Glomerular endothelial cell (primary cell): Measurements from ENCODE around the gene ELF4. TPM values are rescaled to one million over a fixed set of nuclear protein-coding genes. Genes with fewer than 3 reads are reported as not detected.
"Not testable (repeated sequence)": the region's sequence is repeated elsewhere in the genome, so short reads cannot be mapped to it uniquely, and the experiment has no call there.

Experiments used
- DNase-seq: peaks from one replicate; pipeline ENCODE4 v3.0.0-alpha.2; 2011; ENCODE audit warnings: low read depth, low spot score; ENCODE audit errors: extremely low read depth
- total RNA-seq: library from RNA; depleted of rRNA; stranded (reverse); fragments of >200 nt; gene quantifications from 2 replicates; pipeline ENCODE4 v1.2.3, GENCODE V29; 2015

ELF4 gene
- total RNA-seq, 1 donor from 2014 or later = 29.9 TPM

DNA sequence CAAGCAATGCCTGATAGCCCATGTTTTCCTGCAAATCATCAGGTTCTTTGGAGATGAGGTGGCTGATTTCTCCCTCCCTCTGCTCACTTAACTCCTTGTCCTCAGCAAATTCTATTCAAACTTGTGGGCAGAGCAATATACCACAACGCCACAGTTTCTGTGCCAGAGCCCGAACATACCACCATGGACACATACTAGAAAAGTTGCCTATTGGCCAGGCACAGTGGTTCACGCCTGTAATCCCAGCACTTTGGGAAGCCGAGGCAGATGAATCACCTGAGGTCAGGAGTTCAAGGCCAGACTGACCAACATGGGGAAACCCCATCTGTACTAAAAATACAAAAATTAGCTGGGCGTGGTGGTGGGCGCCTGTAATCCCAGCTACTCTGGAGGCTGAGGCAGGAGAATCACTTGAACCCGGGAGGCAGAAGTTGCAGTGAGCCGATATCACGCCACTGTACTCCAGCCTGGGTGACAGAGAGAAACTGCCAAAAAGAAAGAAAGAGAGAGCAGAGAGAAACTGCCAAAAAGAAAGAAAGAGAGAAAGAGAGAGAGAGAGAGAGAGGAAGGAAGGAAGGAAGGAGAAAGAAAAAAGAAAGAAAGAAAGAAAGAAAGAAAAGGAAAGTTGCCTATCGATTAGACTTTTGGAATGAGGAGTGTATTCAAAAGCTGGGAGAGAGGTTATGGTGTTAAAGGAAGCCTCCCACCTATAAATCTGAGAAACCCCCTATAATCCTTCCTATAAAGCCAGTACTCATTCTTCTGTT, 5.0 kb upstream of the ELF4 start:
- DNase-seq = not testable (repeated sequence)

- no peak for DNase-seq
Observed at GRCh38 chrX:130114141-130114588, 3.9 kb upstream of the ELF4 start.

GRCh38 chrX:130111220-130112154, 1.2 kb upstream of the ELF4 start:
- no peak for DNase-seq

DNA sequence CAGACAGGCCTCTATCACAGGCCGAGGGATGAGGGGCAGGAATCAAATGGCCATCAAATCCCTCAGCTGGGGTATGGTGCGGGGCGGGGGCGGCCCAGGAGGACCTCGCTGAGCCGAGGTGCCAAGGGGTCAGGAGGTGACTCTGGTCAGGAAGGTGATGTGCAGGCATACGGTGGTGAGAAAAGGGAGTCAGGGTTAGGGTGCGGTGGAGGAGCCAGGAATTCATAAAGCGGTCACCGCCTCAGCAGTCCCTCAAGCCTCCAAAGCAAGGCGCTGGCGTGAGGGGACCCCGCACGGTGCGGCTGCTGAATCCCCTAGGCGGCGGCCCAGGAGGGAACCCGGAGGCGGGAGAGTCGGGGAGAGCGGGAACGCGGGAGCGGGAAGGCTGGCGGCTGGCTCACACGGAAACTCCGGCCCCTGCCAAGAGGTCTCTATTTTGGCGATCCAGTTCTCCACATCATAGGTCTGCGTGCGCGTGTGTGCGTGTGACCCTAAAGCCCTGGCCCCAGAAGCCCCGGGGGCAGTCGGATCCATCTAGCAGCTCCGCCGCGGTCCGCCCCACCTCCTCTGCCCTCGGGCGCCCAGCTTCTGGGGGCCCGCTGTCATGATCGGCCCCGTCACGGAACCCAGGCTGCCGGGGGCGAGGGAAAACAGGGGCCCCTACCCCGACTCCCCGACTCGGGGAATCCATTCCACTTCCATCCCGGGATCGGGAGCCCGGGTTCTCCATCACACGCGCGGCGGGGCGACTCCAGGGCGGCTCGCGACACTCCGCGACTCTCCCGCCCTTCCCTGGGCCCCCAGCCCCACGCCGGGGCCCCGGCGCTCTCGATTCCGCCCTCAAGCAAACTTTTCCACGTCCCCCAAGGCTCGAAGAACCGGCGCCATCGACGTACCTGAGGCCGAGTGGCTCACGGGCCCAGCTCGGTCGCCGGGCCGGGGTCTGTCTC, 593 bp downstream of the ELF4 start:
- DNase-seq = no peak

DNA sequence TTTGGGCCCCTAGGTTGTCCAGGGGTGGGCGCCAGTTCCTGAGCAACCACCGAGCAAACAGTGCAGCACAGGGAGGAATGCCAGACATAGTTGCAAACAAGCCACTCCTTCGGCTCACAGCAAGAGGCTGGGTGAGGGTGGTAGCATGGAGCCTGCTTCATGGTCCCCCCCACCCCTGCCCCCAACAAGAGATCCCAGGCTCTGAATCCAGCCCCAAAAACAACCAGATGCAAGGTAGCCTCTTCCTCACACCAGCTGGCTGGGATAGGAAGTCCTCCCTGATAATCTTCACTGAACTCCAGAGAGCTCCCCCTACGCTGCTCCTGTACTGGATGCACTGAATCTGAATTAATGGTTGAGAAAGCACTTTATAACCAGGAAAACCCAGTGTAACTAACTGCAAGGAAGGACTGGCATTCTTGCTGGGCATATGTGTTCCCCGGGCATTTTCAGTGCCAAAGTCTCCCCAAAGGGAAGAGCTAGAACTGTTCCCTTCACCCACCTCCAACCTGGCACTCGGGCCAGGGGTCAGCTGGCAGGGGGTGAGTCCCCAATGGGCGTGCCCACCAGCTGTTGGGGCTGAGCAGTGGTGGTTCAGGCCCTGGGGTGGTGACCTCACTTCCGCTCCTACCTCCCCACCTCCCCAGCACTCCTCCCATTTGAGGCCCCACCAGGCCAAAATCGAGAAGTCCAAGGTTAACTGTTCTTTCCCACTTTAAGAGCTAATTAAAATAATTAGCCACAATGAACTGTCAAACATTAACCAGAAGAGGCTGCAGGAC, 1.5 kb downstream of the ELF4 start:
- no peak for DNase-seq

- DNase-seq = no peak
Observed at GRCh38 chrX:130106071-130106470, 4.2 kb downstream of the ELF4 start.

DNA sequence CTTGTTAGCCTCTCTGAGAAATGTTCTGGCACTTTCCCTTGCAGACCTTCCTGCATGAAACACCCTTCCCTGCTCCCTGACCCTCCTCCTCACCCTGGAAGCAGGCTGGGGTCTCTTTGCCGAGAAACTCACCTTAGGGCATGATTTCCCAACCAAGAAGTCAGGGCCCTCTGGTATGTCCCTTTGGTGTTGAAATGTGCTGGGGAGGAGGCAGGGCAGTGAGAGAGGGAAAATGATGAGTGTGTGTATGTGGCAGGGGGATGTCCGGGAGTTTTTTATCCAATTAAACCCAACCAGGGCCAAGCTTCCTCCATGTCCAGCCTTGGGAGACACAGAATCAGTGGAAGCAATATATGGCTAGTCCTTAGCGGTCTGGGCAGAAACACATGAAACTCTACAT, 5.1 kb downstream of the ELF4 start:
- no peak for DNase-seq

GRCh38 chrX:130103605-130104004, 6.7 kb downstream of the ELF4 start:
- no peak for DNase-seq

GRCh38 chrX:130100180-130100579, 10.1 kb downstream of the ELF4 start:
- no peak for DNase-seq

- DNase-seq = no peak
Observed at GRCh38 chrX:130098210-130098552, 12.1 kb downstream of the ELF4 start.

GRCh38 chrX:130097507-130098209, 12.6 kb downstream of the ELF4 start:
- DNase-seq = no peak

DNA sequence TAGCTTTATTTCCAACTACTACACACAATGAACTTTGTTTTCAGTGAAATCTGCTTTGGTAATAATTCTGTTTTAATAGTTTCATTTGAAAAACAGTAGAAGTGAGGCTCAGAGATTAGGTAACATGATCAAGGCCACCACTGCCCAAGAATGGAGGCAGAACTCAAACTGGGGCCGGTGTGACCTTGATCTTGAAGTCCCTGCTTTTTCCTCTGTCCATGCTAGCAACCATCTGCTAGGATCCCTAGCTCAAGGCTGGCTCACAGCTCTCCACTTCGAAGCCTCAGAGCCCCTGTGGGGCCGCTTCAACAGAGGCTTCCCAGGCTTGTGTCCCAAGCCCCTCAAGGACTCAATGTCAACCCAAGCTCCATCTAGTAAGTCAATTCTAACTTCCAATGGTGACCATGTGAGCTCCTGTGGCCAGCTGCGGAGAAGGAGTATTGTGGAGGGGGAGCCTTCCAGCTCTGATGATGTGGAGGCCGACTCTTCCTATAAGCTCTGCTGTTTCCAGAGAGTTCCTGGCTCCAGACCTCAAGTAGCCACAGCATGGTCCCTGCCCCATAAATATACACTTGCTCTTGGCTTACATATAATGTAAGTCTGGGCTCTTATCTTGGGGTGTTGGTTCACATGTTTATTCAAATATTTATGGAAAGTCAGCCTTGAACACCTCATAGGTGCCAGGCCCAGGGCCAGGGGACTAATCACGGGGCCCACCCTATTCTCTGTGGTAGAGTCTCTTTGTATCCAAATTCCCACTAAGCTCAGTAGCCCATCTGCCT, 14.9 kb downstream of the ELF4 start:
- DNase-seq = no peak

DNA sequence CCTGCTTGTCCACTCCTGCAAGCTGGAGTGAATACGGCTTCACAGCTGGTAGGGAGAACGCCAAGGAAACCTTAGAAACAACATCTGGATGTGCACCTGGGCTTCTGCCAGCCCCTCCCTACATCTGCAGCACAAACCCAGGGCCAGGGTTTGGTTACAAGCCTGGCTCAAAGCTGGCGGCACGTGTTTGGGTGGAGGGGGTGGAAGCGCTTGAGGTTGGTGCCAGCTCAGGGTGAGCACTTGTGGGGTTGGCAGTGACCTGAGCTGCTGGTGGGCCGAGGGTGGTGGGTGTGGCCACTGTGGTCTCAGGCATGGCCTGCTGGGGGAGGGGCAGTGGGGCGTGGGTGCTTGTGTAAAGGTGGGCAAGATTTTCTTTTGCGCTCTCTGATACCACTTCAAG, 15.6 kb downstream of the ELF4 start:
- DNase-seq = no peak

DNA sequence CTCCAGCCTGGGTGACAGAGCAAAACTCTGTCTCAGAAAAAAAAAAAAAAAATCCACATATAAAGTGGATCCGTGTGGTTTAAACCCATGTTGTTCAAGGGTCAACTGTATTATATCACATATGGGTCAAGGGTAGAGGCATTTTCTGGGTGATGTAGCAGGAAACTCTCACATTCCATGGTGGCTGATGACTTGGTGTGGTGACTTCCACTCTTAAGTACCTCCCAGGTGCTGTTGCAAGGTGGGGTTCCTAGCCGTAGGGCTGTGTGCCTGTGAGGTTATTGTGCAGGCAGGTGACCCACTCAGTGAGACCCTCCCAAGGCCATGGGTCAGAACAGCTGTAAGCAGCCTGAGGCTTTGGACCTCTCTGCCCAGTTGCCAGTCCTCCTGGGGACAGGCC, 17.0 kb downstream of the ELF4 start:
- no peak for DNase-seq

- DNase-seq = no peak
Observed at GRCh38 chrX:130091980-130092522, 18.2 kb downstream of the ELF4 start.

DNA sequence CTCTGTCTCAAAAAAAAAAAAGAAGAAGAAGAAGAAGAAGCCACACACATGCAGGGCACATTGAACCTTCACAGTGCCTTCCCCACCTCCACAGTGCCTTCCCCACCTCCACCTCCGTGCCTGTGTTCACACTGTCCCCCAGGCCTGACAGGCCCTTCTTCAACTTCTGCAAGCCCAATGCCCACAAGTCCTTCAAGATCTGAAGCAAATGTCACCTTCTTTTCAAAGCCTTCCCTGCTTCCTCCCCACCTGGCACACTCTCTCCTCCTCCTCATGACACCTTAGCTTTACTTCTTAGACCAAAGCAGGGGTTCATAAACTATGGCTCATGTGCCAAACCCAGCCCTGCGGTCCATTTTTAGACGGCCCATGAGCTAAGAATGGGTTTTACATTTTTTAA, 19.9 kb downstream of the ELF4 start:
- no peak for DNase-seq

DNA sequence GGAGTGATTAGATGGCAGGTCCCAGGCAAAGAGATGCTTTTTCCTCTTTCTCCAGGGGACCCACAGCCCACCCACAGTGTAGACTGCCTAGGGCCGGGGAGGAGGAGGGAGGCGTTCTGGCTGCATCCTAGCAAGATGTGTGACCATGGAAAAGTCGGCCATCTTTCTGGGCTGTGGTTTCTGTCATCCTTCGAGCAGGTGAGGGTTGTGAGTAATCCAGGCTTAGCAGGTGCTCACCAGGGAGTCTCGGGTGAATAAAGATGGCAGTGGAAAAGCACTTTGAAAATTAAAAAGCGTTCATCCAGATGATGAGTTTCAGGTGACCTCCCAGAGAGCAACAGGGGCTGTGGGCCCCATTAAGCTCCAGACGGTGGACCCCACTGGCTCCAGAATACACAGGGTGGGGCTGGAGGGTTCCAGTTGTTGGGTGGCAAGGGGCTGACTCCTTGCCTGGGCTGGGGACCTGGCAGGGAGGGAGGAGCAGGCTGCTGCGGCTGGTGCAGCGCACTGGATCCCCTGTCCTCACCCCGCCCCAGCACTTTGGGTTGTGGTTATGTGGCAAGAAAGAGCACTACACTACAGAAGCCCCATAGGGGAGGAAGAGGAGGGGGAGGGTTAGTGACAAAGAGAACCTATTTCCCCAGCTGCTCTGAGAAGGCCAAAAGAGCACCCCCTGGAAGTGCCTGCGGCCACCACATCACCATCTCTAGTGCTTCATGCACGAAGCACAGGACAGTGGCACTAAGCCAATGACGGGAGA, 23.7 kb downstream of the ELF4 start:
- DNase-seq = no peak
